WTC11 (cell line): ENCODE data around the gene KAZALD1. TPM values are rescaled to one million over a fixed set of nuclear protein-coding genes. Genes with fewer than 3 reads are reported as not detected.

Experiments used
- ATAC-seq: fragments of 200-7000 bp; cut with Tn5 transposase; 2 replicates; pipeline ENCODE4 v1.10.0; 2021; ENCODE audit warnings: mild to moderate bottlenecking, moderate library complexity
- CTCF ChIA-PET: fragments of 300-600 bp; sonication (Branson Sonifier 250); formaldehyde crosslinking; loops from one replicate; lab custom pipeline; 2021; ENCODE audit warnings: antibody characterized with exemption; lab: Charles Lee
- POLR2A ChIA-PET: fragments of 350-600 bp; sonication (Branson Sonifier 250); formaldehyde crosslinking; loops from one replicate; lab custom pipeline; 2021; ENCODE audit warnings: antibody characterized with exemption; lab: Charles Lee
- DNase-seq: peaks from one replicate; pipeline ENCODE4 v3.0.0; 2021; ENCODE audit warnings: low spot score
- H3K27ac Mint-ChIP-seq: 2 replicates; pipeline ENCODE4 v1.8.0; 2021; ENCODE audit warnings: mixed read lengths
- H3K27me3 Mint-ChIP-seq: 2 replicates; pipeline ENCODE4 v1.8.0; 2021; ENCODE audit warnings: low read depth, mild to moderate bottlenecking, moderate library complexity, mixed read lengths
- H3K36me3 Mint-ChIP-seq: 2 replicates; pipeline ENCODE4 v1.8.0; 2021; ENCODE audit warnings: mixed read lengths
- H3K4me1 Mint-ChIP-seq: 2 replicates; pipeline ENCODE4 v1.8.0; 2022; ENCODE audit warnings: mixed read lengths
- H3K4me3 Mint-ChIP-seq: 2 replicates; pipeline ENCODE4 v1.8.0; 2021; ENCODE audit warnings: mild to moderate bottlenecking, moderate library complexity, mixed read lengths
- H3K9me3 Mint-ChIP-seq: 2 replicates; pipeline ENCODE4 v1.8.0; 2021; ENCODE audit warnings: mixed read lengths
- CBFB ChIP-seq: sonication (generic); formaldehyde crosslinking; IDR thresholded peaks from 2 replicates; pipeline ENCODE4 v1.8.1; 2022; ENCODE audit warnings: mild to moderate bottlenecking, low read depth, missing genetic modification reagents
- CREM ChIP-seq: sonication (generic); formaldehyde crosslinking; IDR thresholded peaks from 2 replicates; pipeline ENCODE4 v1.8.1; 2022; ENCODE audit warnings: mild to moderate bottlenecking, missing genetic modification reagents, moderate library complexity
- EMX1 ChIP-seq: fragments of 250-450 bp; sonication (Bioruptor Pico); IDR thresholded peaks from 2 replicates; pipeline ENCODE4 v1.8.0; 2021; ENCODE audit warnings: mild to moderate bottlenecking
- FOXK1 ChIP-seq: sonication (generic); formaldehyde crosslinking; IDR thresholded peaks from 2 replicates; pipeline ENCODE4 v1.8.0; 2022; ENCODE audit warnings: mild to moderate bottlenecking, moderate library complexity, missing genetic modification reagents
- KAT7 ChIP-seq: sonication (generic); formaldehyde crosslinking; IDR thresholded peaks from 2 replicates; pipeline ENCODE4 v1.8.1; 2023; ENCODE audit warnings: missing genetic modification reagents, mild to moderate bottlenecking, borderline replicate concordance
- NR1H2 ChIP-seq: sonication (generic); formaldehyde crosslinking; IDR thresholded peaks from 2 replicates; pipeline ENCODE4 v1.9.0; 2021; ENCODE audit warnings: mild to moderate bottlenecking, moderate library complexity, missing genetic modification reagents
- NR2C2 ChIP-seq: sonication (generic); formaldehyde crosslinking; IDR thresholded peaks from 2 replicates; pipeline ENCODE4 v1.8.0; 2022; ENCODE audit warnings: mild to moderate bottlenecking, missing genetic modification reagents
- PRRX2 ChIP-seq: fragments of 250-450 bp; sonication (Bioruptor Pico); IDR thresholded peaks from 2 replicates; pipeline ENCODE4 v1.8.0; 2021; ENCODE audit warnings: mild to moderate bottlenecking
- RELA ChIP-seq: sonication (generic); formaldehyde crosslinking; IDR thresholded peaks from 2 replicates; pipeline ENCODE4 v1.8.1; 2022; ENCODE audit warnings: missing genetic modification reagents, mild to moderate bottlenecking, borderline replicate concordance
- SMAD4 ChIP-seq: sonication (generic); formaldehyde crosslinking; IDR thresholded peaks from 2 replicates; pipeline ENCODE4 v1.8.0; 2022; ENCODE audit warnings: mild to moderate bottlenecking, missing genetic modification reagents
- SP1 ChIP-seq: sonication (generic); formaldehyde crosslinking; conservative IDR thresholded peaks from 2 replicates; pipeline ENCODE4 v1.8.1; 2022; ENCODE audit warnings: missing genetic modification reagents
- TEAD1 ChIP-seq: sonication (generic); formaldehyde crosslinking; IDR thresholded peaks from 2 replicates; pipeline ENCODE4 v1.8.0; 2022; ENCODE audit warnings: mild to moderate bottlenecking, missing genetic modification reagents
- ZNF232 ChIP-seq: sonication (generic); formaldehyde crosslinking; IDR thresholded peaks from 2 replicates; pipeline ENCODE4 v1.8.0; 2022; ENCODE audit warnings: mild to moderate bottlenecking, missing genetic modification reagents
- ZNF423 ChIP-seq: fragments of 250-450 bp; sonication (Bioruptor Pico); IDR thresholded peaks from 2 replicates; pipeline ENCODE4 v2.1.2; 2022; ENCODE audit warnings: mild to moderate bottlenecking, moderate library complexity
- ZNF671 ChIP-seq: fragments of 250-450 bp; sonication (Bioruptor Pico); IDR thresholded peaks from 2 replicates; pipeline ENCODE4 v1.8.0; 2021; ENCODE audit warnings: mild to moderate bottlenecking
- total RNA-seq: library from RNA; stranded (reverse); gene quantifications from 3 replicates; pipeline ENCODE4 v1.2.3, GENCODE V29; 2021
- TF ChIP-seq, protein P1 (sequence below): sonication (generic); formaldehyde crosslinking; IDR thresholded peaks from 2 replicates; pipeline ENCODE4 v1.8.1; 2023; ENCODE audit warnings: mild to moderate bottlenecking, missing genetic modification reagents, moderate library complexity
- TF ChIP-seq, protein P2 (sequence below): sonication (generic); formaldehyde crosslinking; conservative IDR thresholded peaks from 2 replicates; pipeline ENCODE4 v1.8.1; 2023; ENCODE audit warnings: mild to moderate bottlenecking, low read depth, missing genetic modification reagents, moderate library complexity
- TF ChIP-seq, protein P3 (sequence below): fragments of 250-450 bp; sonication (Bioruptor Pico); IDR thresholded peaks from 2 replicates; pipeline ENCODE4 v2.1.2; 2022; ENCODE audit warnings: mild to moderate bottlenecking, moderate library complexity
- TF ChIP-seq, protein P4 (sequence below): sonication (generic); formaldehyde crosslinking; IDR thresholded peaks from 2 replicates; pipeline ENCODE4 v1.8.1; 2022; ENCODE audit warnings: low read depth, missing genetic modification reagents, borderline replicate concordance
- TF ChIP-seq, protein P5 (sequence below): sonication (generic); formaldehyde crosslinking; IDR thresholded peaks from 2 replicates; pipeline ENCODE4 v1.8.1; 2022; ENCODE audit warnings: low read depth, mild to moderate bottlenecking, moderate library complexity, missing genetic modification reagents, borderline replicate concordance
- TF ChIP-seq, protein P6 (sequence below): fragments of 250-450 bp; sonication (Bioruptor Pico); conservative IDR thresholded peaks from 2 replicates; pipeline ENCODE4 v1.9.0; 2021; ENCODE audit warnings: mild to moderate bottlenecking
- TF ChIP-seq, protein P7 (sequence below): sonication (generic); formaldehyde crosslinking; IDR thresholded peaks from 2 replicates; pipeline ENCODE4 v1.8.0; 2022; ENCODE audit warnings: mild to moderate bottlenecking, missing genetic modification reagents

The KAZALD1 gene
- total RNA-seq, 1 experiment from 2014 or later, result 19.2 TPM

DNA sequence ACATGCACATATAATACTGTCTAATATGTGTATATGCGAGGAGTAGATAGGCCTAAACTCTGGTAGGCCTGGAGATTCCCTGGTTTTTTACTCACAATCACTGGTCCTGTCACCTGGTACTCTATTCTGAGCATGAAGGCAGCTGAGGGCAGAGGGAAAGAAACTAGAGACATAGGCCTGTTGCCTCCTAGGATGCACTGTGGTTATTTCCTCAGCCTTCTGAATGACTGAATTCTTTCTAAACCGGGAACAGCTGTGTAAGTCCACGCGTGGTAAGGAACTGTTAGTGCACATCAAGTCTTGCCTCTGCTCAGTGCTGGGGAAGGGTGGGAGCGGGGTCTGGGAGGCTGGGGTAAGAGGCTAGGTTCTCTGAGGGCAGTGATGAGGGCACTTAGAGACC is 7.7 kb downstream of the KAZALD1 start:
- POLR2A ChIA-PET, result interaction anchor here (0.7 kb wide), 1 partner anchor 14 kb away, joined by 3 read pairs; no protein-coding TSS in a partner anchor
- CTCF ChIA-PET, result interaction anchor here (0.6 to 15.0 kb wide), 10 partner anchors 9 to 375 kb away, joined by 3 to 405 read pairs (median 3); no protein-coding TSS in a partner anchor
- Mint-ChIP-seq H3K36me3 (no peaks in the 10 kb centered on the region), H3K9me3 (no peaks in the 10 kb centered on the region)
- TF ChIP-seq, protein P1, sequence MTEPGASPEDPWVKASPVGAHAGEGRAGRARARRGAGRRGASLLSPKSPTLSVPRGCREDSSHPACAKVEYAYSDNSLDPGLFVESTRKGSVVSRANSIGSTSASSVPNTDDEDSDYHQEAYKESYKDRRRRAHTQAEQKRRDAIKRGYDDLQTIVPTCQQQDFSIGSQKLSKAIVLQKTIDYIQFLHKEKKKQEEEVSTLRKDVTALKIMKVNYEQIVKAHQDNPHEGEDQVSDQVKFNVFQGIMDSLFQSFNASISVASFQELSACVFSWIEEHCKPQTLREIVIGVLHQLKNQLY, result no peak
- TF ChIP-seq KAT7, result no peak
- TF ChIP-seq, protein P2, sequence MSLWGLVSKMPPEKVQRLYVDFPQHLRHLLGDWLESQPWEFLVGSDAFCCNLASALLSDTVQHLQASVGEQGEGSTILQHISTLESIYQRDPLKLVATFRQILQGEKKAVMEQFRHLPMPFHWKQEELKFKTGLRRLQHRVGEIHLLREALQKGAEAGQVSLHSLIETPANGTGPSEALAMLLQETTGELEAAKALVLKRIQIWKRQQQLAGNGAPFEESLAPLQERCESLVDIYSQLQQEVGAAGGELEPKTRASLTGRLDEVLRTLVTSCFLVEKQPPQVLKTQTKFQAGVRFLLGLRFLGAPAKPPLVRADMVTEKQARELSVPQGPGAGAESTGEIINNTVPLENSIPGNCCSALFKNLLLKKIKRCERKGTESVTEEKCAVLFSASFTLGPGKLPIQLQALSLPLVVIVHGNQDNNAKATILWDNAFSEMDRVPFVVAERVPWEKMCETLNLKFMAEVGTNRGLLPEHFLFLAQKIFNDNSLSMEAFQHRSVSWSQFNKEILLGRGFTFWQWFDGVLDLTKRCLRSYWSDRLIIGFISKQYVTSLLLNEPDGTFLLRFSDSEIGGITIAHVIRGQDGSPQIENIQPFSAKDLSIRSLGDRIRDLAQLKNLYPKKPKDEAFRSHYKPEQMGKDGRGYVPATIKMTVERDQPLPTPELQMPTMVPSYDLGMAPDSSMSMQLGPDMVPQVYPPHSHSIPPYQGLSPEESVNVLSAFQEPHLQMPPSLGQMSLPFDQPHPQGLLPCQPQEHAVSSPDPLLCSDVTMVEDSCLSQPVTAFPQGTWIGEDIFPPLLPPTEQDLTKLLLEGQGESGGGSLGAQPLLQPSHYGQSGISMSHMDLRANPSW (CRISPR knock-in tag), result no peak
- TF ChIP-seq, protein P3, sequence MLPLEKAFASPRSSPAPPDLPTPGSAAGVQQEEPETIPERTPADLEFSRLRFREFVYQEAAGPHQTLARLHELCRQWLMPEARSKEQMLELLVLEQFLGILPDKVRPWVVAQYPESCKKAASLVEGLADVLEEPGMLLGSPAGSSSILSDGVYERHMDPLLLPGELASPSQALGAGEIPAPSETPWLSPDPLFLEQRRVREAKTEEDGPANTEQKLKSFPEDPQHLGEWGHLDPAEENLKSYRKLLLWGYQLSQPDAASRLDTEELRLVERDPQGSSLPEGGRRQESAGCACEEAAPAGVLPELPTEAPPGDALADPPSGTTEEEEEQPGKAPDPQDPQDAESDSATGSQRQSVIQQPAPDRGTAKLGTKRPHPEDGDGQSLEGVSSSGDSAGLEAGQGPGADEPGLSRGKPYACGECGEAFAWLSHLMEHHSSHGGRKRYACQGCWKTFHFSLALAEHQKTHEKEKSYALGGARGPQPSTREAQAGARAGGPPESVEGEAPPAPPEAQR, result no peak
- TF ChIP-seq RELA (CRISPR knock-in tag), result no peak
- no peak for TF ChIP-seq ZNF671 (CRISPR knock-in tag)
- TF ChIP-seq SP1 (CRISPR knock-in tag), result no peak
- no peak for TF ChIP-seq NR1H2 (CRISPR knock-in tag)
- TF ChIP-seq PRRX2, result no peak
- TF ChIP-seq, protein P4, sequence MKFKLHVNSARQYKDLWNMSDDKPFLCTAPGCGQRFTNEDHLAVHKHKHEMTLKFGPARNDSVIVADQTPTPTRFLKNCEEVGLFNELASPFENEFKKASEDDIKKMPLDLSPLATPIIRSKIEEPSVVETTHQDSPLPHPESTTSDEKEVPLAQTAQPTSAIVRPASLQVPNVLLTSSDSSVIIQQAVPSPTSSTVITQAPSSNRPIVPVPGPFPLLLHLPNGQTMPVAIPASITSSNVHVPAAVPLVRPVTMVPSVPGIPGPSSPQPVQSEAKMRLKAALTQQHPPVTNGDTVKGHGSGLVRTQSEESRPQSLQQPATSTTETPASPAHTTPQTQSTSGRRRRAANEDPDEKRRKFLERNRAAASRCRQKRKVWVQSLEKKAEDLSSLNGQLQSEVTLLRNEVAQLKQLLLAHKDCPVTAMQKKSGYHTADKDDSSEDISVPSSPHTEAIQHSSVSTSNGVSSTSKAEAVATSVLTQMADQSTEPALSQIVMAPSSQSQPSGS, result no peak
- TF ChIP-seq ZNF423 (CRISPR knock-in tag), result no peak
- TF ChIP-seq, protein P5, sequence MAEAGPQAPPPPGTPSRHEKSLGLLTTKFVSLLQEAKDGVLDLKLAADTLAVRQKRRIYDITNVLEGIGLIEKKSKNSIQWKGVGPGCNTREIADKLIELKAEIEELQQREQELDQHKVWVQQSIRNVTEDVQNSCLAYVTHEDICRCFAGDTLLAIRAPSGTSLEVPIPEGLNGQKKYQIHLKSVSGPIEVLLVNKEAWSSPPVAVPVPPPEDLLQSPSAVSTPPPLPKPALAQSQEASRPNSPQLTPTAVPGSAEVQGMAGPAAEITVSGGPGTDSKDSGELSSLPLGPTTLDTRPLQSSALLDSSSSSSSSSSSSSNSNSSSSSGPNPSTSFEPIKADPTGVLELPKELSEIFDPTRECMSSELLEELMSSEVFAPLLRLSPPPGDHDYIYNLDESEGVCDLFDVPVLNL (CRISPR knock-in tag), result no peak
- no peak for TF ChIP-seq CREM (CRISPR knock-in tag)
- TF ChIP-seq, protein P6, sequence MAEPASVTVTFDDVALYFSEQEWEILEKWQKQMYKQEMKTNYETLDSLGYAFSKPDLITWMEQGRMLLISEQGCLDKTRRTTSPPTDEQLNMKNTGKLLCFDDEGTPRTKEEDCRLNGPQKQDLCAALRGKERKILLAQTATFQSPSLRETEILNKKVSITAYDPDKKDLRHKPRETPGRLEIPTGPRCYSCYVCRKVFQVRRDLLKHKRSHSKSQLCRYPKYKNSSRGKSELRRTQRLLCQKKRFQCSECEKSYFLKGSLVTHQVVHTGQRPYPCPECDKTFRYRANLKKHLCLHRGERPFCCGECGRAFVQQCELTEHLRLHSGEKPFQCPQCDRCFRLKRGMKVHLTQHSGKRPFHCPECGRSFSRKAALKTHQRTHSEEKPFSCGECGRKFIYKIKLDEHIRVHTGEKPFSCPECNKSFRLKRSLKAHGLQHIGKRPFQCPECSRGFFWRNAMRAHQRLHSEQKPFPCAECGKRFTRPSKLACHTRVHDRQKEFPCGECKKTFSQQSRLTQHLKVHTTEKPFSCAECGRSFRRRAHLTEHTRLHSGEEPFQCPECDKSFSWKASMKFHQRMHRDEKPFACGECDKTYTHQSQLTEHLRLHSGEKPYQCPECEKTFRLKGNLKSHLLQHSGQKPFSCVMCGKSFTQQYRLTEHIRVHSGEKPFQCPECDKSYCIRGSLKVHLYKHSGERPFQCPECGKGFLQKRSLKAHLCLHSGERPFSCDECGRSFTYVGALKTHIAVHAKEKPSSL (CRISPR knock-in tag), result no peak
- TF ChIP-seq, all 79 proteins: peak for 0
- H3K4me3 Mint-ChIP-seq, result no peak overlapping the region
- H3K4me1 Mint-ChIP-seq, result peaks cover 43% of the 10 kb centered on the region
- DNase-seq (no peak), ATAC-seq (no peak)
- no peak overlapping the region for H3K27ac Mint-ChIP-seq
- peaks cover 72% of the 10 kb centered on the region for H3K27me3 Mint-ChIP-seq

DNA sequence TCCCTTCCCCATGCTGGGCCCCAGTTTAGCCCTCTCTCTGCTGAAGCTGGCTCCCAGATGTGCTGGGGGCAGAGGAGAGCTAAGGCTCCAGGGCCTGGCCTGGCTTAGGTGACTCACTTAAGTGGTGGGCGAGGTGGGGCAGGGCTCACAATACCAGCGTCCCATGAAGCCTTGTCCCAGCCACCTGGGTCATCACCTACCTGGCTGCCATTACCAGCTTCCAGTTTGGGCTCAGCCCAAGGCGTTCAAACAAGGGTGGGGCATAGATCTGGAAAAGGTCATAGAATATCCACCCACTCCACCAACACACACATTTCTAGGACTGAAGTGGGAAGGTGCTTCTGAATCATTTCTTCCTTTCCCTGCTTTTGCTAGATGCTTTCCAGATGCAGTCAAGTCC is 8.3 kb downstream of the KAZALD1 start:
- ChIA-PET CTCF (interaction anchor here (0.9 to 15.0 kb wide), 6 partner anchors 14 to 374 kb away, joined by 3 to 405 read pairs (median 38); no protein-coding TSS in a partner anchor), POLR2A (no interaction called here)
- Mint-ChIP-seq H3K4me3 (no peak overlapping the region), H3K27ac (no peak overlapping the region), H3K36me3 (no peaks in the 10 kb centered on the region), H3K4me1 (peaks cover 38% of the 10 kb centered on the region), H3K9me3 (no peaks in the 10 kb centered on the region), H3K27me3 (peaks cover 68% of the 10 kb centered on the region)
- ATAC-seq, result no peak
- no peak for DNase-seq
- no peak for TF ChIP-seq NR2C2 (CRISPR knock-in tag)
- TF ChIP-seq FOXK1, result no peak
- no peak for TF ChIP-seq SMAD4 (CRISPR knock-in tag)
- no peak for TF ChIP-seq CBFB (CRISPR knock-in tag)
- no peak for TF ChIP-seq EMX1 (CRISPR knock-in tag)
- TF ChIP-seq ZNF232, result no peak
- TF ChIP-seq TEAD1, result no peak
- TF ChIP-seq, protein P7, sequence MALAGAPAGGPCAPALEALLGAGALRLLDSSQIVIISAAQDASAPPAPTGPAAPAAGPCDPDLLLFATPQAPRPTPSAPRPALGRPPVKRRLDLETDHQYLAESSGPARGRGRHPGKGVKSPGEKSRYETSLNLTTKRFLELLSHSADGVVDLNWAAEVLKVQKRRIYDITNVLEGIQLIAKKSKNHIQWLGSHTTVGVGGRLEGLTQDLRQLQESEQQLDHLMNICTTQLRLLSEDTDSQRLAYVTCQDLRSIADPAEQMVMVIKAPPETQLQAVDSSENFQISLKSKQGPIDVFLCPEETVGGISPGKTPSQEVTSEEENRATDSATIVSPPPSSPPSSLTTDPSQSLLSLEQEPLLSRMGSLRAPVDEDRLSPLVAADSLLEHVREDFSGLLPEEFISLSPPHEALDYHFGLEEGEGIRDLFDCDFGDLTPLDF (CRISPR knock-in tag), result no peak
